ENCODE results near the gene TSPAN15. TPM values are rescaled to one million over a fixed set of nuclear protein-coding genes. Genes with fewer than 3 reads are reported as not detected.

TSPAN15 gene
- total and polyA plus RNA-seq, 2 experiments from 2014 or later = 6.6 to 10.1 TPM

- Histone ChIP-seq H3K27ac (ENCODE audit: low read depth) (no peak overlapping the region), H3K4me1 (ENCODE audit: insufficient read depth) (no peaks in the 10 kb centered on the region), H3K4me2 (no peak overlapping the region), H3K27me3 (ENCODE audit: insufficient read depth) (no peaks in the 10 kb centered on the region), H2AFZ (no peak overlapping the region), H3K9me2 (ENCODE audit: insufficient read depth) (peaks cover 4% of the 10 kb centered on the region; the same call in 1 of the 2 replicates), H3K79me2 (replicated peaks; ENCODE audit: insufficient read depth) (no peaks in the 10 kb centered on the region), H3K4me3 (no peak overlapping the region), H3F3A (replicated peaks; ENCODE audit: low read depth) (no peaks in the 10 kb centered on the region), H4K20me1 (replicated peaks; ENCODE audit: insufficient read depth) (no peaks in the 10 kb centered on the region), H3K36me3 (ENCODE audit: insufficient read depth) (no peaks in the 10 kb centered on the region)
- ATAC-seq = no peak
- H3K27ac Mint-ChIP-seq = no peak overlapping the region
- no peaks in the 10 kb centered on the region for H3K4me1 Mint-ChIP-seq
- TF ChIP-seq STAT1 (IDR thresholded peaks at IDR 0.05; ENCODE audit: unreplicated experiment) = no peak
- TF ChIP-seq EZH2 (IDR thresholded peaks at IDR 0.05; ENCODE audit: low read depth, unreplicated experiment) = no peak
- TF ChIP-seq NANOG (IDR thresholded peaks at IDR 0.05; ENCODE audit: borderline replicate concordance) = no peak
- no peak for TF ChIP-seq CTCF (conservative IDR thresholded peaks at IDR 0.05; ENCODE audit: low read depth in 2 of 2)
- no peak for TF ChIP-seq POLR2AphosphoS5 (IDR thresholded peaks at IDR 0.05; ENCODE audit: low read depth)
- no peak for TF ChIP-seq JUNB (IDR thresholded peaks at IDR 0.05; ENCODE audit: unreplicated experiment)
- no peak for TF ChIP-seq ZNF331 (CRISPR knock-in tag; IDR thresholded peaks at IDR 0.05; ENCODE audit: low read depth)
- no peak for TF ChIP-seq EZH2phosphoT487 (IDR thresholded peaks at IDR 0.05; ENCODE audit: unreplicated experiment)
- TF ChIP-seq REST (IDR thresholded peaks at IDR 0.05; ENCODE audit: unreplicated experiment) = no peak
- TF ChIP-seq CREB1 (CRISPR knock-in tag; IDR thresholded peaks at IDR 0.05; ENCODE audit: low read depth) = no peak
- no peak for TF ChIP-seq ZNF114 (CRISPR knock-in tag; IDR thresholded peaks at IDR 0.05)
- TF ChIP-seq ETS1 (IDR thresholded peaks at IDR 0.05) = no peak
- no peak for TF ChIP-seq ZNF462 (CRISPR knock-in tag; IDR thresholded peaks at IDR 0.05)
- H3K4me3 Mint-ChIP-seq = no peak overlapping the region
- H3K36me3 Mint-ChIP-seq (ENCODE audit: low read depth) = no peaks in the 10 kb centered on the region
- peaks cover 4% of the 10 kb centered on the region; the same call in 1 of the 3 replicates for H3K9me3 Mint-ChIP-seq
- no peak for DNase-seq (ENCODE audit: low spot score)
- peaks cover 3% of the 10 kb centered on the region for H3K27me3 Mint-ChIP-seq (ENCODE audit: insufficient read depth, low read depth, poor library complexity)
Measured at GRCh38 chr10:69527961-69528360, 76.7 kb downstream of the TSPAN15 start.

Measured in GM23338 (cell line).